A549 (cell line): ENCODE results near the gene MYLIP. TPM values are rescaled to one million over a fixed set of nuclear protein-coding genes. Genes with fewer than 3 reads are reported as not detected.
A peak's percentile ranks its signal among the peaks of the same experiment; 100 is the strongest.

Source experiments
- ATAC-seq, 2 experiments: fragments of 200-7000 bp in 1 of 2; fragments of >200 bp in 1 of 2; cut with Nextera tagmentation in 1 of 2; cut with Tn5 transposase in 1 of 2; 3 replicates each; pipeline versions ENCODE4 v1.8.0 to v1.9.1; 2018 to 2020; ENCODE audit warnings: mild to moderate bottlenecking in 1 of 2, moderate library complexity in 1 of 2
- CTCF ChIA-PET: fragments of 300-600 bp; sonication (Branson Sonifier 250); formaldehyde crosslinking; extraction: SDS; loops from one replicate; lab custom pipeline; 2021; ENCODE audit warnings: antibody characterized with exemption, inconsistent platforms; lab: Yijun Ruan, JAX
- POLR2A ChIA-PET: fragments of 350-600 bp; formaldehyde crosslinking; extraction: SDS; loops from one replicate; lab custom pipeline; 2021; ENCODE audit warnings: antibody characterized with exemption, inconsistent platforms; lab: Yijun Ruan, JAX
- DNase-seq, 2 experiments: peaks; one replicate each; pipeline versions ENCODE4 v3.0.0 to v3.0.0-alpha.2; 2011 to 2016; ENCODE audit warnings: low read depth in 1 of 2, low spot score in 1 of 2
- FAIRE-seq: peaks from 2 replicates; lab custom pipeline; 2011; peaks lifted over from hg19 to GRCh38; lab: Jason Lieb, UNC
- H3K27ac ChIP-seq, 2 experiments: fragments of >200 bp; sonication (Bioruptor Twin); formaldehyde crosslinking; 3 replicates each; pipeline ENCODE4 v1.5.1; 2016 to 2017
- H3K4me1 ChIP-seq: fragments of >200 bp; sonication (Bioruptor Twin); formaldehyde crosslinking; 3 replicates; pipeline ENCODE4 v1.6.1; 2016
- H3K4me2 ChIP-seq: fragments of >200 bp; sonication (Bioruptor Twin); formaldehyde crosslinking; 3 replicates; pipeline ENCODE4 v1.6.1; 2016
- H3K4me3 ChIP-seq: fragments of >200 bp; sonication (Bioruptor Twin); formaldehyde crosslinking; 3 replicates; pipeline ENCODE4 v1.5.1; 2016
- H3K9me3 ChIP-seq: fragments of >200 bp; sonication (Bioruptor Twin); formaldehyde crosslinking; 3 replicates; pipeline ENCODE4 v1.6.1; 2016
- CBX2 ChIP-seq: fragments of 200-600 bp; sonication (generic); IDR thresholded peaks from 2 replicates; pipeline ENCODE4 v1.6.1; 2016; ENCODE audit warnings: low read depth, mild to moderate bottlenecking, borderline replicate concordance
- CEBPB ChIP-seq, 2 experiments: fragments of >200 bp in 1 of 2; sonication (Bioruptor Twin) in 1 of 2; formaldehyde crosslinking in 1 of 2; IDR thresholded peaks; 2 replicates each; pipeline ENCODE4 v1.6.1; 2012 to 2016
- EHMT2 ChIP-seq: fragments of 200-600 bp; sonication (generic); IDR thresholded peaks from 2 replicates; pipeline ENCODE4 v1.6.1; 2016; ENCODE audit warnings: antibody characterized with exemption, low read depth, mild to moderate bottlenecking, moderate library complexity
- EP300 ChIP-seq, 2 experiments: fragments of >200 bp; sonication (Bioruptor Twin); formaldehyde crosslinking; IDR thresholded peaks; 2 replicates in 1 of 2; 3 replicates in 1 of 2; pipeline ENCODE4 v1.6.1; 2016 to 2017
- ESRRA ChIP-seq: fragments of 150-350 bp; IDR thresholded peaks from 2 replicates; pipeline ENCODE4 v1.6.1; 2014; ENCODE audit warnings: mild to moderate bottlenecking, low read length, borderline replicate concordance
- HOXA7 ChIP-seq: fragments of 250-450 bp; sonication (Bioruptor Pico); IDR thresholded peaks from 2 replicates; pipeline ENCODE4 v1.5.0; 2020; ENCODE audit warnings: mild to moderate bottlenecking, moderate library complexity
- KDM1A ChIP-seq: fragments of 200-600 bp; sonication (generic); IDR thresholded peaks from 2 replicates; pipeline ENCODE4 v1.6.1; 2016; ENCODE audit warnings: low read depth, mild to moderate bottlenecking
- KDM5A ChIP-seq: fragments of 200-600 bp; sonication (generic); IDR thresholded peaks from 2 replicates; pipeline ENCODE4 v1.6.1; 2016; ENCODE audit warnings: antibody characterized with exemption, mild to moderate bottlenecking
- NFE2L2 ChIP-seq: fragments of 150-350 bp; conservative IDR thresholded peaks from 2 replicates; pipeline ENCODE4 v1.6.1; 2014; ENCODE audit warnings: low read length
- NPAS2 ChIP-seq: fragments of 250-450 bp; sonication (Bioruptor Pico); IDR thresholded peaks from 2 replicates; pipeline ENCODE4 v1.8.0; 2022; ENCODE audit warnings: mild to moderate bottlenecking, moderate library complexity, borderline replicate concordance
- NR3C1 ChIP-seq: fragments of >200 bp; sonication (Bioruptor Twin); formaldehyde crosslinking; IDR thresholded peaks from 3 replicates; pipeline ENCODE4 v1.6.1; 2017
- PHF8 ChIP-seq: fragments of 200-600 bp; sonication (generic); IDR thresholded peaks from 2 replicates; pipeline ENCODE4 v1.6.1; 2016; ENCODE audit warnings: low read depth, mild to moderate bottlenecking, antibody characterized with exemption, moderate library complexity, borderline replicate concordance
- RAD21 ChIP-seq, 2 experiments: fragments of >200 bp in 1 of 2; sonication (Bioruptor Twin) in 1 of 2; formaldehyde crosslinking in 1 of 2; IDR thresholded peaks in 1 of 2; conservative IDR thresholded peaks in 1 of 2; 2 replicates in 1 of 2; 3 replicates in 1 of 2; pipeline ENCODE4 v1.6.1; 2012 to 2018; ENCODE audit warnings: inconsistent platforms in 1 of 2
- RNF2 ChIP-seq: fragments of 200-600 bp; sonication (generic); IDR thresholded peaks from 2 replicates; pipeline ENCODE4 v1.6.1; 2016; ENCODE audit warnings: low read depth, mild to moderate bottlenecking, antibody characterized with exemption, moderate library complexity, borderline replicate concordance
- SMC3 ChIP-seq: fragments of >200 bp; sonication (Bioruptor Twin); formaldehyde crosslinking; IDR thresholded peaks from 3 replicates; pipeline ENCODE4 v1.6.1; 2018; ENCODE audit warnings: inconsistent platforms
- SREBF2 ChIP-seq: fragments of 450-650 bp; IDR thresholded peaks from 2 replicates; pipeline ENCODE4 v1.6.1; 2014; ENCODE audit warnings: mild to moderate bottlenecking, moderate library complexity
- TP53 ChIP-seq: fragments of 250-450 bp; sonication (Bioruptor Pico); IDR thresholded peaks from 2 replicates; pipeline ENCODE4 v1.5.0; 2021; ENCODE audit warnings: mild to moderate bottlenecking, moderate library complexity
- ZNF302 ChIP-seq: fragments of 250-450 bp; sonication (Bioruptor Pico); IDR thresholded peaks from 2 replicates; pipeline ENCODE4 v1.9.0; 2021; ENCODE audit warnings: inconsistent platforms, mild to moderate bottlenecking, moderate library complexity
- WGBS: methylation state at CpG from one replicate; pipeline ENCODE4 v1.1.6; 2017; ENCODE audit errors: missing lambda C conversion rate; 5-methylcytosine and 5-hydroxymethylcytosine counted together
- polyA plus RNA-seq, 4 experiments: library from polyadenylated mRNA; depleted of rRNA in 3 of 4; stranded (reverse); fragments of >200 nt; fragmentation: RNase III in 1 of 4; extraction: RNeasy Plus Mini Kit Qiagen cat#74134 plus additional on column Dnase treatment in 1 of 4; gene quantifications; 2 replicates in 3 of 4; 3 replicates in 1 of 4; pipeline ENCODE4 v1.2.3, GENCODE V29; 2011 to 2017
- TF ChIP-seq, protein P1 (sequence below): fragments of 450-650 bp; IDR thresholded peaks from 2 replicates; pipeline ENCODE4 v1.6.1; 2014; ENCODE audit warnings: antibody characterized with exemption
- TF ChIP-seq, protein P2 (sequence below): IDR thresholded peaks from 2 replicates; pipeline ENCODE4 v1.6.1; 2012; ENCODE audit warnings: low read depth, borderline replicate concordance
- TF ChIP-seq, protein P3 (sequence below): fragments of 250-450 bp; sonication (Bioruptor Pico); IDR thresholded peaks from 2 replicates; pipeline ENCODE4 v1.5.0; 2021; ENCODE audit warnings: mild to moderate bottlenecking, moderate library complexity, borderline replicate concordance
- TF ChIP-seq, protein P4 (sequence below): IDR thresholded peaks from 2 replicates; pipeline ENCODE4 v1.6.1; 2012
- TF ChIP-seq, protein P5 (sequence below): fragments of >200 bp; sonication (Bioruptor Twin); formaldehyde crosslinking; IDR thresholded peaks from 2 replicates; pipeline ENCODE4 v1.6.1; 2016

Gene MYLIP
- polyA plus RNA-seq, 2 of the 4 experiments (the other 2 are of a cell fraction), result 2.3 to 9.1 TPM

DNA sequence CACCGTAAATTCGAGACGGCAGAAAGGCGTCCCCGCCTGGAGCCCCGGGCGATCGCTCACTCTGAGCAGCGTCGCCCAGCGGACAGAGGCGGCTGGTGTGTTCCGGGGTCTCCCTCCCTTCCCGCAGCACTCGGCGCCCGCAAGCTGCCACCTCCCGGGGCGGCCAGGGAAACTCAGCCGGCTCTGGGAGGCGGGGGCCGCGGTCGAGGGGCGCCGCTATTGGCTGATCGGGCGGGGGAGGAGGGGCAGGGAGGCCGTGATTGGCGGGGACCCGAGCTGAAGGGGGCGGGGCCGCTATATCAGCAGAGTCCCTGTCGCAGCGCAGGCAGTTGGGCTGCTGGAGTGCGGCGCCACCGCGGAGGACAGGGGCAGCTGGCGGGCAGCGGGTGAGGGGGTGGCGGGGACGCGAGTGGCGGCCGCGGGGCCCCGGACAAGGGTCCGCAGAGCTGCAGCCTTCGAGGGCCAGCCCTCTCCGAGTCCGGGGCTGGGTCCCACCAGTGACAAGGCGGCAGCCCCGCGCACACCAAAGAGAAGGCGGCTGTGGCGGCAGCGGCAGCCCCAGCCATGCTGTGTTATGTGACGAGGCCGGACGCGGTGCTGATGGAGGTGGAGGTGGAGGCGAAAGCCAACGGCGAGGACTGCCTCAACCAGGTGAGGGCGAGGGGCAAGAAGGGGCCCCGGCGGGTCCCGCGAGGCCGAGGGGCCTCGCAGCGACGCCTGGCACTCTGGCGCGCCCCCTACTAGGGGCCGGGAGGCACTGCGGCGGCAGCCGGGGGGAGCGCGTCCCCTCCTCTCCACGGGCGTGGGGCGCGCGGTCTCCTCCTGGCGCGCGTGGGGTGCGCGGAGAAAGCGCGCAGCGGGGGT is at the start of gene MYLIP (continued):
- TF ChIP-seq NFE2L2 (no peak), CEBPB (IDR thresholded peaks at IDR 0.05) (no peak), SREBF2 (no peak), EHMT2 (no peak), NR3C1 (no peak), ESRRA (no peak), SMC3 (peak; percentile 76), KDM5A (no peak), ZNF302 (CRISPR knock-in tag) (no peak)
- TF ChIP-seq, protein P1, sequence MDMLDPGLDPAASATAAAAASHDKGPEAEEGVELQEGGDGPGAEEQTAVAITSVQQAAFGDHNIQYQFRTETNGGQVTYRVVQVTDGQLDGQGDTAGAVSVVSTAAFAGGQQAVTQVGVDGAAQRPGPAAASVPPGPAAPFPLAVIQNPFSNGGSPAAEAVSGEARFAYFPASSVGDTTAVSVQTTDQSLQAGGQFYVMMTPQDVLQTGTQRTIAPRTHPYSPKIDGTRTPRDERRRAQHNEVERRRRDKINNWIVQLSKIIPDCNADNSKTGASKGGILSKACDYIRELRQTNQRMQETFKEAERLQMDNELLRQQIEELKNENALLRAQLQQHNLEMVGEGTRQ, result no peak

DNA sequence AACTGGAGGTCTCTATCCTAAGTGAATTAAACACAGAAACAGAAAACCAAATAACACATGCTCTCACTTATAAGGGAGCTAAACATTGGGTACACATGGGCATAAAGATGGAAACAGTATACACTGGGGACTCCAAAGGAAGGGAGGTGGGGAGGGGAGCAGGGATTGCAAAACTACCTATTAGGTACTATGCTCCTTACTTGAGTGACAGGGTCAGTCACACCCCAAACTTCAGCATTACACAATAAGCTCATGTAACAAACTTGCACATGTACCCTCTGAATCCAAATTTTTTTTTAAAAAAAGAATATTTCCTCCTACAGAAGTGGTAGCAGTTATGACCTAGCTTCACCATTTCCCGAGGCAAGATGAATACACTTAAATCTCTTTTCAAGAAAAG is 49.5 kb upstream of the MYLIP start:
- TF ChIP-seq, protein P2, sequence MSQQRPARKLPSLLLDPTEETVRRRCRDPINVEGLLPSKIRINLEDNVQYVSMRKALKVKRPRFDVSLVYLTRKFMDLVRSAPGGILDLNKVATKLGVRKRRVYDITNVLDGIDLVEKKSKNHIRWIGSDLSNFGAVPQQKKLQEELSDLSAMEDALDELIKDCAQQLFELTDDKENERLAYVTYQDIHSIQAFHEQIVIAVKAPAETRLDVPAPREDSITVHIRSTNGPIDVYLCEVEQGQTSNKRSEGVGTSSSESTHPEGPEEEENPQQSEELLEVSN, result no peak
- TF ChIP-seq, protein P3, sequence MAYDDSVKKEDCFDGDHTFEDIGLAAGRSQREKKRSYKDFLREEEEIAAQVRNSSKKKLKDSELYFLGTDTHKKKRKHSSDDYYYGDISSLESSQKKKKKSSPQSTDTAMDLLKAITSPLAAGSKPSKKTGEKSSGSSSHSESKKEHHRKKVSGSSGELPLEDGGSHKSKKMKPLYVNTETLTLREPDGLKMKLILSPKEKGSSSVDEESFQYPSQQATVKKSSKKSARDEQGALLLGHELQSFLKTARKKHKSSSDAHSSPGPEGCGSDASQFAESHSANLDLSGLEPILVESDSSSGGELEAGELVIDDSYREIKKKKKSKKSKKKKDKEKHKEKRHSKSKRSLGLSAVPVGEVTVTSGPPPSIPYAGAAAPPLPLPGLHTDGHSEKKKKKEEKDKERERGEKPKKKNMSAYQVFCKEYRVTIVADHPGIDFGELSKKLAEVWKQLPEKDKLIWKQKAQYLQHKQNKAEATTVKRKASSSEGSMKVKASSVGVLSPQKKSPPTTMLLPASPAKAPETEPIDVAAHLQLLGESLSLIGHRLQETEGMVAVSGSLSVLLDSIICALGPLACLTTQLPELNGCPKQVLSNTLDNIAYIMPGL (CRISPR knock-in tag), result no peak
- no peak for TF ChIP-seq CBX2
- no peak for TF ChIP-seq SMC3
- TF ChIP-seq, protein P4, sequence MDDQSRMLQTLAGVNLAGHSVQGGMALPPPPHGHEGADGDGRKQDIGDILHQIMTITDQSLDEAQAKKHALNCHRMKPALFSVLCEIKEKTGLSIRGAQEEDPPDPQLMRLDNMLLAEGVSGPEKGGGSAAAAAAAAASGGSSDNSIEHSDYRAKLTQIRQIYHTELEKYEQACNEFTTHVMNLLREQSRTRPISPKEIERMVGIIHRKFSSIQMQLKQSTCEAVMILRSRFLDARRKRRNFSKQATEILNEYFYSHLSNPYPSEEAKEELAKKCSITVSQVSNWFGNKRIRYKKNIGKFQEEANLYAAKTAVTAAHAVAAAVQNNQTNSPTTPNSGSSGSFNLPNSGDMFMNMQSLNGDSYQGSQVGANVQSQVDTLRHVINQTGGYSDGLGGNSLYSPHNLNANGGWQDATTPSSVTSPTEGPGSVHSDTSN, result no peak
- no peak for TF ChIP-seq TP53 (CRISPR knock-in tag)
- no peak for TF ChIP-seq KDM1A
- TF ChIP-seq RAD21 (conservative IDR thresholded peaks at IDR 0.05 in 1 of 2, IDR thresholded peaks at IDR 0.05 in 1 of 2), result no peak
- TF ChIP-seq, protein P1, result no peak
- TF ChIP-seq, protein P5, sequence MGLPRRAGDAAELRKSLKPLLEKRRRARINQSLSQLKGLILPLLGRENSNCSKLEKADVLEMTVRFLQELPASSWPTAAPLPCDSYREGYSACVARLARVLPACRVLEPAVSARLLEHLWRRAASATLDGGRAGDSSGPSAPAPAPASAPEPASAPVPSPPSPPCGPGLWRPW, result no peak
- no peak for TF ChIP-seq NPAS2 (CRISPR knock-in tag)
- no peak for TF ChIP-seq EP300 (IDR thresholded peaks at IDR 0.05)
- TF ChIP-seq RNF2, result no peak
- TF ChIP-seq PHF8, result no peak
- no peak for TF ChIP-seq HOXA7 (CRISPR knock-in tag)
- ATAC-seq, result no peak
- no peak overlapping the region for H3K27ac ChIP-seq
- WGBS, result 0% methylated on average over 1 of the region's 1 CpG
- no peaks in the 10 kb centered on the region for H3K4me1 ChIP-seq
- ChIA-PET CTCF (no interaction called here), POLR2A (no interaction called here)
- FAIRE-seq, result no peak
- H3K9me3 ChIP-seq, result no peaks in the 10 kb centered on the region
- H3K4me2 ChIP-seq, result no peak overlapping the region
- no peak overlapping the region for H3K4me3 ChIP-seq
- DNase-seq, result no peak
